Activated T-helper 1 cell treated with Interleukin-2 at 50 U/mL for 16 hours (primary cell): Measurements from ENCODE around the gene RAD51AP1.

Experiments
- DNase-seq: peaks from one replicate; pipeline ENCODE4 v3.0.0-alpha.2; 2020; ENCODE audit warnings: low read depth

The RAD51AP1 gene

DNA sequence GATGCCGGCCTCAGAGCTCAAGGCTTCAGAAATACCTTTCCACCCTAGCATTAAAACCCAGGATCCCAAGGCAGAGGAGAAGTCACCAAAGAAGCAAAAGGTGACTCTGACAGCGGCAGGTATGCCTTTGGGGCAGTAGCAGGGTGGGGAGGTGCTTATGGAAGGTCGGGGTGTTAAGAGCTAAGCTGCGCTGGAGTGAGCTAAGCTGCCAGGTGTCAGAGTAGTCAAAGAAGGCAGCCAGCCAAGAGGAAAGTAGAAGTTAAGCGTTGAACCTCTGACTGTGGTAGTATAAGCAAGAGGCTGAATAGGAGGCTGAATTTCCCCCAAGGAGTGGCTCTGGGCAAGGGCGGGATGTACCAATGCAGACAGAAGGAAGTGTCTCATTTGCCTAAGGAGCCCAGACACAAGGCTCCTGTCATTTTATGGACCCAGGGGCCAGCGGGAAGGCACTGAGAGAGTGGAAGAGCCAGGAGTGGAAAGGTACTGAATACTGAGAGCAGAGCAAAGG, 52.5 kb downstream of the RAD51AP1 start:
- DNase-seq: no peak

DNA sequence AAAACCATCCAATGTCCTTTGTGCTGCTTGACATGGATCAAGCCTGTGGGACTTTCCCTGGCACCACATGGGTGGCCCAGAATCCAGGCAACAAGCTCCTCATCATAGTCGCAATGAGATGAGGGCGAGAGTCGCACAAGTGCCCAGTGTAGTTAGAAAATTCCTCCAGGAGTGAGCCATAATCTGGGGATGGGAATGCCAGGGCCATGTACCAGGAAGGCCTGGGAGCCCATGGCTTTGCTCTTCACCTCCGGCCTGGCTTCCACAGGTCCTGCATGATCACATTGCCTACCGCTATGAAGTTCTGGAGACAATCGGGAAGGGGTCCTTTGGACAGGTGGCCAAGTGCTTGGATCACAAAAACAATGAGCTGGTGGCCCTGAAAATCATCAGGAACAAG, 57.2 kb downstream of the RAD51AP1 start:
- no peak for DNase-seq

DNA sequence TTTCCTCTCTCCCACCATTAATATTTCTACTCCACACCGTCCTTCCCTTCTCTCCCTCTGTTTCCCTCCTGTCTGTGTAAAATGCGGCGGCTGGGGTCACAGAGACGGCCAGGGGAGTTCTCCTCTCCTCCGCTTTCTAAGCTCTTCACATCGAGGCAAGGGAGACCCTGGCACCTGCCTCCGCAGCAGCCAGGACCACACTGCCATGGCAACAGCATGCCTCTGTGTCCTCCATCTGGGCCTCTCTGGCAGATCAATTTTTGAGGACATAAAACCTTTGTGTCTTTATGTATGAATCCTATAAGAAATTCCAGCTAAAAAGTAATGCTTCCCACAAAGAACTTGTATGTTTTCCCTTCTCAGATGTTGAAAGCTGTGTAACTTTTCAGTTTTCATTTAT, 64.7 kb downstream of the RAD51AP1 start:
- DNase-seq: no peak

DNA sequence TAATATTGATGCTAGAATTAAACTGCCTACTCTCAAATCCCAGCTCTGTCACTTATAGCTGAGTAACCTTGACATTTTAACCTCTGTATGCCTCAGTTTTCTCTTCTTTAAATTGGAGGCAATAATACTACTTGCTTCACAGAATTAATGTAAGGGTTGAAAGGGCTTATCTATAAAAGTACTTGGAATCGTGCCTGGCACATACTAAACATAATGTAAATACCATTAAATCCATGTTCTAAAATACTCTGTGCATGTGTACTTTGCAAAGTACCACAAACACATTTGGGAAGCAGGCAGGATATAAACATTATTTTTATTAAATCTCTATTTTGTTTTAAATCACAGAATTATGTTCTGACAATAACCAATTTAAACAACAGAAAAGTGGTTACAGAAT, 65.3 kb downstream of the RAD51AP1 start:
- DNase-seq: no peak

DNA sequence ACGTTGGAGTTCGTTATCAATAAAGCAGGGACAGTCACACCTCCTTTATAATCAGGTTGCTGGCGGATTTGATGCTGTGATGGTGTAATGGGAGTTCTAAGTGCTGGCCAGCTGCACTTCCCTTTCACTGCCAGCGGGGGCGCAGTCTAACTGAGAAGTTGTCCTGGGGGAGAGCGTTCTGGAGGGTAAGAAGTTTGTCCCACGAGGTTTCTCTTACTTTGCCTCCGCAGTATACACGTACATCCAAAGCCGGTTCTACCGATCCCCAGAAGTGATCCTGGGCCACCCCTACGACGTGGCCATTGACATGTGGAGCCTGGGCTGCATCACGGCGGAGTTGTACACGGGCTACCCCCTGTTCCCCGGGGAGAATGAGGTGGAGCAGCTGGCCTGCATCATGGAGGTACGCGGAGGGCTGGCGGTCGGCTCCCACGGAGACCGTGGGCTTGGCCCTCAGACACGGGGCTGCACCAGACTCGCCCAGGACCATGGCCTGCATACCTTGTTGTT, 66.0 kb downstream of the RAD51AP1 start:
- peak; percentile 64 for DNase-seq

DNA sequence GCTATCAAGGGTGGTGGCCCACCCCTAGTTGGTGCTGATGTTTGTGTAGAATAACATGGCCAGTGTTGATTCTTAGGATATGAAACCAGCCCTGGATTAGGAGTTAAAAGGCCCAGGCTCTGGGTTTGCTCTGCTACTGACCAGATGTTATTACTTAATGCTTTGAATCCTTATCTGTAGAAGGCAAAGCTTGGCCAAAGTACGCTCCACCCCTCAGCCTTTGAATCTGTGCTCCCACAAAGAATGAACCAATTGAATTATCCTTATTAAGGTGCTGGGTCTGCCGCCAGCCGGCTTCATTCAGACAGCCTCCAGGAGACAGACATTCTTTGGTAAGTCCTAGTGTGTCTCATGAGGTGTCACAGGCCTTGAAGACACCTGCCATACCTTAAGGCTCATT, 68.4 kb downstream of the RAD51AP1 start:
- no peak for DNase-seq

DNA sequence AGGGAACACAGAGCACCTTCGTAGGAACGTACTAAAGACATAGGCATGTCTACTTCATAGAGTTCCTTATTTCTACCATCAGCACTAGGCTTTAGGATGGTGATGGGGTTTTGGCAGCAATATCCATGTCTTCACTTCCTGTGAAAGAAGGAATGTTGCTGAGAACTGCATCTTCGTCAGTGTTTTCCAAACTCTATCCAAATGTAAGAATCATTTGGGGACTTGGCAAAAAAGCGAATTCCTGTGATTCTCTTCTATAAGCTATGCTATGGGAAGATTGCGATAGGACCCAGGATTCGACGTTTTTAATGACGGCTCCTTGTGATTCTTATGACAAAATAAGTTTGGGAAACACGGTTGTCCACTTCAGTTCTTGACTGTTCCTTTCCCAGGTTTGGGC, 70.4 kb downstream of the RAD51AP1 start:
- DNase-seq: no peak
